H9 (cell line): ENCODE data around the gene ADGRF1. TPM values are rescaled to one million over a fixed set of nuclear protein-coding genes. Genes with fewer than 3 reads are reported as not detected.

Experiments
- DNase-seq: peaks from one replicate; pipeline ENCODE4 v3.0.0-alpha.2; 2017
- H2AFZ ChIP-seq: one replicate; pipeline ENCODE4 v1.6.1; 2013; ENCODE audit warnings: mild to moderate bottlenecking, low read length, control low read depth, moderate library complexity
- H2AK5ac ChIP-seq: 2 replicates; pipeline ENCODE4 v1.6.1; 2013; ENCODE audit warnings: low read length, control low read depth, mixed read lengths; ENCODE audit not compliant: insufficient read length
- H2BK120ac ChIP-seq: one replicate; pipeline ENCODE4 v1.6.1; 2013; ENCODE audit warnings: low read depth, mild to moderate bottlenecking, low read length, control low read depth, inconsistent platforms; ENCODE audit not compliant: poor library complexity, severe bottlenecking
- H2BK12ac ChIP-seq: 2 replicates; pipeline ENCODE4 v1.6.1; 2013; ENCODE audit warnings: low read length, control low read depth, mixed read lengths, low read depth; ENCODE audit not compliant: insufficient read length
- H2BK15ac ChIP-seq: 2 replicates; pipeline ENCODE4 v1.6.1; 2013; ENCODE audit warnings: low read depth, low read length, control low read depth
- H2BK20ac ChIP-seq: one replicate; pipeline ENCODE4 v1.6.1; 2013; ENCODE audit warnings: low read depth, mild to moderate bottlenecking, low read length, control low read depth, inconsistent platforms; ENCODE audit not compliant: poor library complexity, severe bottlenecking
- H2BK5ac ChIP-seq: 2 replicates; pipeline ENCODE4 v1.6.1; 2013; ENCODE audit warnings: low read length, control low read depth, mixed read lengths; ENCODE audit not compliant: insufficient read length
- H3K14ac ChIP-seq: 2 replicates; pipeline ENCODE4 v1.6.1; 2013; ENCODE audit warnings: low read length, control low read depth; ENCODE audit not compliant: insufficient read depth
- H3K18ac ChIP-seq: 2 replicates; pipeline ENCODE4 v1.6.1; 2013; ENCODE audit warnings: low read depth, mild to moderate bottlenecking, mixed read lengths, low read length, control low read depth; ENCODE audit not compliant: insufficient read length
- H3K23ac ChIP-seq: 2 replicates; pipeline ENCODE4 v1.6.1; 2013; ENCODE audit warnings: low read length, control low read depth, mixed read lengths, low read depth; ENCODE audit not compliant: insufficient read length
- H3K23me2 ChIP-seq: 2 replicates; pipeline ENCODE4 v1.6.1; 2013; ENCODE audit warnings: low read depth, mild to moderate bottlenecking, mixed read lengths, low read length, control low read depth; ENCODE audit not compliant: insufficient read length, poor library complexity, severe bottlenecking
- H3K27ac ChIP-seq: 2 replicates; pipeline ENCODE4 v1.5.1; 2013; ENCODE audit warnings: low read length, control low read depth, mixed read lengths, low read depth; ENCODE audit not compliant: insufficient read length
- H3K27me3 ChIP-seq: 2 replicates; pipeline ENCODE4 v1.6.1; 2013; ENCODE audit warnings: low read length, control low read depth, inconsistent platforms; ENCODE audit not compliant: insufficient read depth
- H3K4ac ChIP-seq: 2 replicates; pipeline ENCODE4 v1.6.1; 2013; ENCODE audit warnings: low read depth, mild to moderate bottlenecking, control low read depth, inconsistent platforms, low read length, moderate library complexity
- H3K4me1 ChIP-seq: 2 replicates; pipeline ENCODE4 v1.6.1; 2013; ENCODE audit warnings: low read length, control low read depth, inconsistent platforms; ENCODE audit not compliant: insufficient read depth
- H3K4me2 ChIP-seq: 2 replicates; pipeline ENCODE4 v1.6.1; 2013; ENCODE audit warnings: low read length, control low read depth, mixed read lengths; ENCODE audit not compliant: insufficient read length, insufficient read depth
- H3K56ac ChIP-seq: 2 replicates; pipeline ENCODE4 v1.6.1; 2013; ENCODE audit warnings: low read depth, mild to moderate bottlenecking, mixed read lengths, low read length, control low read depth; ENCODE audit not compliant: insufficient read length
- H3K79me1 ChIP-seq: 2 replicates; pipeline ENCODE4 v1.6.1; 2013; ENCODE audit warnings: low read depth, mild to moderate bottlenecking, moderate library complexity, low read length, control low read depth, inconsistent platforms; ENCODE audit not compliant: insufficient read depth, poor library complexity, severe bottlenecking
- H3K79me2 ChIP-seq: 2 replicates; pipeline ENCODE4 v1.6.1; 2013; ENCODE audit warnings: low read length, control low read depth, inconsistent platforms; ENCODE audit not compliant: insufficient read depth
- H3K9ac ChIP-seq: 2 replicates; pipeline ENCODE4 v1.6.1; 2013; ENCODE audit warnings: low read length, control low read depth, mixed read lengths; ENCODE audit not compliant: insufficient read length; ENCODE audit errors: extremely low read depth
- H3K9me3 ChIP-seq: one replicate; pipeline ENCODE4 v1.6.1; 2013; ENCODE audit warnings: low read depth, low read length, inconsistent platforms; ENCODE audit not compliant: control insufficient read depth
- H3T11ph ChIP-seq: one replicate; pipeline ENCODE4 v1.6.1; 2013; ENCODE audit warnings: mild to moderate bottlenecking, low read length, control low read depth, inconsistent platforms
- H4K20me1 ChIP-seq: one replicate; pipeline ENCODE4 v1.6.1; 2013; ENCODE audit not compliant: control insufficient read depth, insufficient read length, insufficient read depth
- H4K5ac ChIP-seq: 2 replicates; pipeline ENCODE4 v1.6.1; 2013; ENCODE audit warnings: low read depth, mild to moderate bottlenecking, mixed read lengths, low read length, control low read depth; ENCODE audit not compliant: insufficient read length
- H4K8ac ChIP-seq: replicated peaks from 2 replicates; pipeline ENCODE4 v1.6.1; 2013; ENCODE audit warnings: low read length, control low read depth, mixed read lengths, low read depth; ENCODE audit not compliant: insufficient read length
- H4K91ac ChIP-seq: 2 replicates; pipeline ENCODE4 v1.6.1; 2013; ENCODE audit warnings: low read depth, mild to moderate bottlenecking, moderate library complexity, mixed read lengths, low read length, control low read depth; ENCODE audit not compliant: insufficient read length
- H3K27ac Mint-ChIP-seq, 3 experiments: 2 replicates in 2 of 3; 3 replicates in 1 of 3; pipeline ENCODE4 v1.8.0; 2020 to 2021; ENCODE audit warnings: mixed read lengths in 3 of 3, mild to moderate bottlenecking in 1 of 3, moderate library complexity in 1 of 3
- H3K27me3 Mint-ChIP-seq: 2 replicates; pipeline ENCODE4 v1.8.0; 2021; ENCODE audit warnings: low read depth, mild to moderate bottlenecking, moderate library complexity, mixed read lengths
- H3K36me3 Mint-ChIP-seq, 3 experiments: 2 replicates in 2 of 3; 3 replicates in 1 of 3; pipeline ENCODE4 v1.8.0; 2020 to 2021; ENCODE audit warnings: low read depth in 3 of 3, mixed read lengths in 3 of 3; ENCODE audit not compliant: insufficient read depth in 1 of 3
- H3K4me1 Mint-ChIP-seq, 2 experiments: 2 replicates each; pipeline ENCODE4 v1.8.0; 2020; ENCODE audit warnings: mixed read lengths in 2 of 2
- H3K4me3 Mint-ChIP-seq, 2 experiments: 2 replicates in 1 of 2; 3 replicates in 1 of 2; pipeline ENCODE4 v1.8.0; 2020 to 2021; ENCODE audit warnings: mild to moderate bottlenecking in 2 of 2, mixed read lengths in 2 of 2, moderate library complexity in 1 of 2
- H3K9me3 Mint-ChIP-seq, 2 experiments: 2 replicates in 1 of 2; 3 replicates in 1 of 2; pipeline ENCODE4 v1.8.0; 2020; ENCODE audit warnings: mild to moderate bottlenecking in 2 of 2, mixed read lengths in 2 of 2, moderate library complexity in 1 of 2
- CTCF ChIP-seq: fragments of 200-600 bp; sonication (generic); conservative IDR thresholded peaks from 3 replicates; pipeline ENCODE4 v1.8.0; 2021; ENCODE audit warnings: antibody characterized with exemption, mild to moderate bottlenecking
- WGBS: extraction: QIAGEN DNeasy Blood & Tissue Kit; methylation state at CpG from one replicate; pipeline ENCODE4 v1.1.7; 2013; ENCODE audit warnings: missing lambda C conversion rate, low lambda C conversion rate, mixed read lengths; ENCODE audit not compliant: insufficient read length; ENCODE audit errors: extremely low coverage; 5-methylcytosine and 5-hydroxymethylcytosine counted together
- total RNA-seq: library from RNA; stranded (reverse); gene quantifications from 2 replicates; pipeline ENCODE4 v1.2.1, GENCODE V29; 2021

ADGRF1 gene
- total RNA-seq, 1 experiment from 2014 or later: not detected

GRCh38 chr6:46949632-46950280 lies 92.4 kb downstream of the ADGRF1 start:
- no peak for TF ChIP-seq CTCF
- peaks cover 4% of the 10 kb centered on the region in 2 experiments; a peak in 1 of 4 replicates for H3K4me1 Mint-ChIP-seq

More at GRCh38 chr6:46949632-46950280, 92.4 kb downstream of the ADGRF1 start:
- Histone ChIP-seq H3K56ac (no peak overlapping the region), H4K5ac (no peak overlapping the region), H2BK12ac (no peak overlapping the region), H3K23me2 (no peaks in the 10 kb centered on the region), H2BK5ac (no peak overlapping the region), H3K4ac (no peak overlapping the region), H3K79me2 (no peaks in the 10 kb centered on the region), H2AK5ac (no peak overlapping the region), H3T11ph (no peak overlapping the region), H3K4me2 (no peak overlapping the region), H3K9me3 (no peaks in the 10 kb centered on the region), H3K4me1 (no peaks in the 10 kb centered on the region; the same call in 1 of the 2 replicates), H3K23ac (no peak overlapping the region), H3K27ac (no peak overlapping the region), H3K27me3 (no peaks in the 10 kb centered on the region), H2BK120ac (no peak overlapping the region), H4K20me1 (no peaks in the 10 kb centered on the region), H2AFZ (no peak overlapping the region), H4K91ac (no peak overlapping the region), H3K14ac (no peak overlapping the region), H2BK20ac (no peak overlapping the region), H4K8ac (no peak overlapping the region), H3K9ac (no peak overlapping the region), H3K79me1 (no peaks in the 10 kb centered on the region), H2BK15ac (no peak overlapping the region), H3K18ac (no peak overlapping the region)
- Mint-ChIP-seq H3K27ac (no peak overlapping the region), H3K9me3 (no peaks in the 10 kb centered on the region; a peak in 1 of 5 replicates), H3K36me3 (no peaks in the 10 kb centered on the region), H3K4me3 (no peak overlapping the region), H3K27me3 (peaks cover 3% of the 10 kb centered on the region; the same call in 1 of the 2 replicates)
- no CpG with 5 or more reads among the region's 8 CpGs for WGBS
- DNase-seq: no peak
